HG03064 (cell line): ENCODE data around the gene RBFOX1.

Source experiments
- ATAC-seq: cut with Tn5 transposase; IDR thresholded peaks from one replicate; pipeline ENCODE4 v1.9.1; 2021; ENCODE audit warnings: low read depth; ENCODE audit not compliant: unreplicated experiment

Gene RBFOX1

DNA sequence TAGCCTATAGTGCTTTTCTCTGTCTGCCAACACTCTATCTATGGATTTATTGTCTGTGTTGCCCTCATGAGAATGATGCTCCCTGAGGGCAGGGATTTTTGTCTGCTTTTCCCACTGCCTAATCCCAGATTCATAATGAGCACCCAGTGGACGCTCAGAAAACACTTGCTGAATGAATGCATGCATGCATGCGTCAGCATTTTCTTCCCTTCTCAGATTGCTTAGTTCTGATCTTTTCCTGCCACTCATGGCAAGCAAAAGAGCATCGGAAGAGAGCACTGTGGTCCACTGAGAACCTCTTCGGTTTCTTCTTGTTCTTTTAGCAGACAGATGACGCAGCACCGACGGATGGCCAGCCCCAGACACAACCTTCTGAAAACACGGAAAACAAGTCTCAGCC lies 246.8 kb downstream of the RBFOX1 start:
- no peak for ATAC-seq

DNA sequence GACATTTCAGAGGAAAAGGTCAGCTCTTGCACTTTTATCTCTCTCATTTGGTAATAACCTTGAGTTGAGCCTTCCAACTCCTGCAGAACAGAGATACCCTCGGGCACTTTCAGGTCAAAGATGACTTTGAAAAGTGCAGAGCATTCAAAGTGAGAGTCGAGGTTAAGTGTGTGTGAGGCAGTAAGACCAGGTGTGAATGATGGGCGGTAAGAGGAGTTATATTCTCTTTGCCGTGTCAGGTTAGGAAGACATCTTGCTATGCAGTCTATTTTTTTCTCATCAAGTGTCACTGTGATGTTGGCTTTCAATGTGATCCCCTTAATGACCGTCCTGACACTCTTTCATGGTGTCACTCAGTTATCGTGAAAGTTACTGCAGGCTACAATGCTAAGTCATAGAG lies 248.5 kb downstream of the RBFOX1 start:
- ATAC-seq, result no peak

DNA sequence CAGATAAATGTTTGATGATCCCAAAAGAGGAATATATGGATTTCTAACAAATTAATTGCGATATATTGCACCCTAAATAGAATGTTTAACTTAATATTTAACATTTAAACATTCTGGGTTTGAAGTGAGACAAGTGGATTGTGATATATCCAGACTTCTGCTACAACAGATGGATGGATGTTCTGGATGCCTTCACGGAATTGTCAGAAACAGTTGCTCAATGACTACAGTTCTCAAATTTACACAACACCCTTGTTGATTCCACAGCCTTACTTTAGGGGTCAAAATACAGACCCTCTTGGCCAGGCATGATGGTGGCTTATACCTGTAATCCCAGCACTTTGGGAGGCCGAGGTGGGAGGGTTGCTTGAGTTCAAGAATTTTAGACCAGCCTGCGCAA lies 250.8 kb downstream of the RBFOX1 start:
- no peak for ATAC-seq

DNA sequence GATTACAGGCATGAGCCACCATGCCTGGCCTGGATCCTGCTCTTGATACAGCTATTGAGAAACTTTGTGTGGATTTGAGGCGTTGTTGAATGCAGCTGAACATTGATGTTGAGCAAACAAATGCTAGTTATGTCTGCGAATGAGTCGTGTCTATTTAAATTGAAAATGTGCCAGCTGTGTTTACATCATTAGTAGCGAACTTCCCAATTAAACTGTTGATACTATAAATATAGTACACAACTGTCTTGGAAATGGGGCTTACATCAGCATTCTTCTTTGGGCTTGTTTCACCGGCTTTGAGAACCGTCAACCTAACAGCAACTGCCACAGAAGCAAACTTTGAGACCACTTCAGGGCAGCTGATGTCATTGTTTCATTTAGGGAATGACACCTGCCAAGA lies 251.9 kb downstream of the RBFOX1 start:
- ATAC-seq, result no peak

DNA sequence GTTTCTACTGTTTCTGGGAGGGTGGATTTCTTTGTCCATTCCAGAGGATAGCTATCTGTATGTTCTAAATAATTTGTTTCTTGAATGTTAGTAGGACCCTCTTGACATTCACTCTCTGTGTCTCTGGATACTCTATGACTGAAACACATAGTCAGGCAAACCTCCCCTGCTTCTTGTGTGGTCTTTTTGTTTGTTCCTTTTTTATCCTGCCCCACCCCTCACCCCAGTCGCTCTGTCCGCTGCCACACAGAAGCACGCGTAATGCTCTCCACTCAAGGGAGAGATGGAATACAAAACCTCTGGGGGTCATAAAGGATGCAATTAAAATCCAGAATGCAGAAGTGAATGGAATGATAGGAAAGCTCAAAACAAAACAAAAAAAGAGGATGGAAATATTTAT lies 253.1 kb downstream of the RBFOX1 start:
- no peak for ATAC-seq

DNA sequence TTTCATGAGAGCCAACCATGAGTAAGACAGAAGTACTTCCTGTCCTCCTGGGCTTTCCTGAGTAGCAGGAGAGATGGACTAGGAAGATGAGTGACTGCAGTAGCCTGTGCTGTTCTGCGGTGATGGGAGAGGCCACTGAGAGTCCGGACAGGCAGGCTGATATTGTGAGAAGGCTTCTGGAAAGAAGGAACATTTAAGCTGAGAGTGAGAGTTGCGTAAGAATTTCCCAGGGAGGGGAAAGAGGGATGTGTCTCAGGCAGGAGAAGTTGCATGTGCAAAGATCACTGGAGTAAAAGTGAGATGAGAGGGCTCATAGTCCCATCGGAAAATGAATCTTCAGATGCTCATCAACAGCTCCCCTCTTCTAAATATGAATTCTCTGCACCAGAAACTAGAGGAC lies 258.3 kb downstream of the RBFOX1 start:
- no peak for ATAC-seq

DNA sequence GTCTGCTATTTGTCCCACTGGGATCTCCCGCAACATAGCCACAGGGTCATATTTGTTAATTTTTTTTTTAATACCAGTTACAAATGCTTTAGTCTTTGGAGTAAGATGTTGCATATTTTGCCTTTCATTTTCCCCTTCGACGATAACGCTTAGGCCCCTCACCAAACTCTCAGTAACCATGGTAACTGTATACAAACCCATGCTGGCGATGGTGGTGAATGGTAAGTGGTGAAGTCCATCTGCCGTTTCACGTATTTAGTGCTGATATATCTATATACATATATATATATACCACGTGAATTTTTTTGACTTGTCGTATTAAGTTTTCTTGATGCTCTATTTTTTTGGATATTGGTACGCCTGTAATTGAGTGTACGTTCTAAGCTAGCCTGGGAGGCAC lies 263.7 kb downstream of the RBFOX1 start:
- no peak for ATAC-seq

DNA sequence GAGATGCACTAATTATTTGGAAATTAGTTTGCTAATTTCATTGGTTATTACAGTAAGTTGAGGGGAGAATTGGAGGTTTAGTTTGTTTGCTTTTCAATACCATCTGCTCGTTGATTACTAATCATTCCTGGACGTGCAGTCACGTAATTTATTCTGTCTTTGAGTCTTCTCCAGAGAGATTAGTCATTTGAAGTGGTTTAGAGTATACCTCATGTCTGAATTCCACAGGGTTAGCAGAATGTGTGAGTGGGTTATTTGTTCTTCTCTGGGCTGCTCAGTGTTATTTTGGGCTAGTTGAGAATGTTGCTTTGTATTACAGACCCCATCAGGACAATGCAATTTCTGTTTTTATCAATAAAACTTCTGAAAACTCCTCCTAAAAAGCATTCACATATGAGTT lies 265.0 kb downstream of the RBFOX1 start:
- ATAC-seq, result no peak

DNA sequence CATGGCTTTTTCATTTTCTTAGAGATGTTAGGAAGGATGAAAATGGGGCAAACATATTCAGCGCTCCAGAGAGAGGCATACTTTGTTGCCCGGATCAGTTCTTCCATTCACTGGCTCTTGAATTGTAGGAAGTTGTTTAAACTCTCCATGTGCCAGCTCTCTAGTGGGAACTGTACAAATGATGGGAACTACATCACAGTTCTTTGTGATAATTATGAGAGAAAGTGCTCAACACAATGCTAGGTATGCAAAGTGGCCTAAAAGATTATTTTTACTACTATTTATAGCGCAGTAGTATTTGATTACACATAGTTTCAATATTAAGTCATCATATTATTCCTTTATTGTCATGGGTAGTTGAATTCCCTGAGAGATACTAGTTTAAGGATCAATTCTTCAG lies 268.5 kb downstream of the RBFOX1 start:
- no peak for ATAC-seq

DNA sequence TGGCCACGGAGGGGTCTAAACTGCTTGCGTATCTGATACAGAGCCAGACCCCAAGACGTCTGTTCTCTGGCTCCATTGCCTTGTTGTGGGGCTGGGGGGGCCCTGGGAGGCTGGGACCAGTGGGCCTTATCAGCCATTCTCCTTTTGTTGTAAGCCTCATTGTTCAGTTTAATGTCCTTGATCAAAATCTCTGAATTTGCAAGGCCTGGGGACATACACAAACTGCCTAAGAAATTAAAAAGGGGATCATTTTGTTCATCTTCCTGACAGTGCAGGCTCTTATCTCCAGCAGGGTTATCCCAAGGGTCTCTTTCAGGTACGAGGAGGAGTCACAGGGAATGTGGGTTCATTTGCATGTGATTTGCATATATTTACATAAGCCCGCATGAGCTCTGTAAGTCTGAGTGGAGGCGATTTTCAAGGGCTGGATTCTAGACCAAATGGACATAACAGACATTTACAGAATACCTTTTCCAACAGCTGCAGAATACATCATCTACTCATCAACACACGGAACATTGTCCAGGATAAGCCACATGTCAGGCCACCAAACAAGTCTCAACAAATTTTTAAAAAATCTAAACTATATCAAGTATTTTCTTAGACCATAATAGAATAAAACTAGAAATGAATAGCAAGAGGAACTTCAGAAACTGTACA lies 269.8 kb downstream of the RBFOX1 start:
- ATAC-seq, result no peak

DNA sequence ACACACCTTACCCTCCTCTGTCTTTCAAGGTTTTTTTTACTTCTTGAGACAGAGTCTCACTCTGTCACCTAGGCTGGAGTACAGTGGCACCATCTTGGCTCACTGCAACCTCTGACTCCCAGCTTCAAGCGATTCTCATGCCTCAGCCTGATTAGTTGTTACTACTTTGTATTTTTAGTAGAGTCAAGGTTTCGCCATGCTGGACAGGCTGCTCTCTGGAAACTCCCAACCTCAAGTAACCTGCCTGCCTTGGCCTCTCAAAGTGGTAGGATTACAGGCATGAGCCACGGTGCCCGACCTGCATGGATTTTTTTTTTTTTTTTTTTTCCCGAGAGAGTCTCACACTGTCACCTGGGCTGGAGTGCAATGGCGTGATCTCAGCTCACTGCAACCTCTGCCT lies 273.2 kb downstream of the RBFOX1 start:
- ATAC-seq, result no peak

DNA sequence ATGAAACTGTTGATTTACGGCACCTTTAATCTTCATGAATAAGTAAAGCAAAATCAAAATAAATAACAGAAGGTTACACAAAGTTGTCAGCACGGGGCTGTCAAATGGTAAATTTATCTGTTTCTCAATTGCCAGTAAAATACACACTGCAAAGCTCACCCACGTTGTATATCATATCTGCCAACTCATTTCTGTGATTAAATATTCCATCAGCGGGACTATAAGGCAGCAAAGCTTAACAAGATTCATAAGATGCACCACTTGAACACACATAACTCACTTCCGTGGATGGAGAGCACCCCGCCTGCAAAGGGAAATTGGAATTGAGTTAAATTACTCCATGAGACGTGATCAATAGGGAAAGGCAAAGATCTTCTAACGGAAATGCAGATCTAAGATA lies 280.0 kb downstream of the RBFOX1 start:
- ATAC-seq, result no peak

DNA sequence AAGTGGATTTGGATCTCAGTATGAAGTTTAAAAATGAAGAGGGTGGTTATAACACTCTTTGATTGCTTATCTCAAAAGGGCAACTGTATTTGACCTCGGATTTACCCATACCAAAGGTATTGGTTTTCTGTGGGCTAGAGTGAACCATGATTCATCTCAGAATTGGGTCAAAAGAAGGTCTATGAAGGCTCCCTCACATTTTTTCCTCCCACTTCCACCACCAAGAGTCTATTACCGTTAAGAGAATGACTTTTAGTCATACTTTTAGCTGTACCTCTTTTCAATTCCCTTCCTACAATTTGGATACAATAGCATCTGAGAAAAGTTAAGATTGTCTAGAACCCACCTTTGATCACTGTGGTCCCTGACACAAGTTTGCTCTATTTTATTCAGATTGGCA lies 280.9 kb downstream of the RBFOX1 start:
- no peak for ATAC-seq

DNA sequence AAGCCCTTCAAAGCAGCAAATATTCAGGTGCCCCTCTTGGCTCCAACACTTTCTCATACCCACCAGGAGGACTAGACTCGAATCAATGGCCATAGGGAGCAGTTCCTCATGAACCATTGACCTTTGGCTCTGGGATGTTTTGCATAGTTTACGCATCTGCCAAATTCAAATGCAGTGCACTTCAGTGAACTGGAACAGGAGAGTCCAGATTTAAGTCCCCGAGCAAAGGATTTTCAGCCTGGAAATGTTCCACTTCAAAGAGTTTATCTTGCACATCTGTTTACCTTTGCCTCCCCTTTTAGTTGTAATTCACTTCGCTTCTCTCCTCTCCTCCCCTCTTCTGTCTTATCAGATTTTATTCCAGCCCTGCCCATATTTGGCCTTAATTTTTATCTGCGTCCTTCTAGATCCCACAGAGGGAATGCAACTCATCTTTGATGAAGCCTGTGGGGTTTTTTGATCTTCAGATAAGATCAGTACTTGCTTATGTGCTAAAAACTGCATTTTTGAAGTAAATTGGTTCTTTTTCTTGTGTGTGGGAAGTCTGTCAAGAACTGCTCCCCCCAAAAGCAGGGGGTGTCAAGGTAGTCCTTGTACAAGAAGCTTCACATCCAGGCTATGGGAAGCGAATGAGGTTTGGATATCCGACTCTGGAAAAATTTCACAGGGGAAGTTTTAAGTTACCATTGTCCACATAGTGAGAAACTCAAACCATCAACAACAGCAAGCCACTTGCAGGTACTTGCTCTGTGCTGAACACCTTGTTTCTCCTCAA lies 281.6 kb downstream of the RBFOX1 start:
- ATAC-seq, result no peak

DNA sequence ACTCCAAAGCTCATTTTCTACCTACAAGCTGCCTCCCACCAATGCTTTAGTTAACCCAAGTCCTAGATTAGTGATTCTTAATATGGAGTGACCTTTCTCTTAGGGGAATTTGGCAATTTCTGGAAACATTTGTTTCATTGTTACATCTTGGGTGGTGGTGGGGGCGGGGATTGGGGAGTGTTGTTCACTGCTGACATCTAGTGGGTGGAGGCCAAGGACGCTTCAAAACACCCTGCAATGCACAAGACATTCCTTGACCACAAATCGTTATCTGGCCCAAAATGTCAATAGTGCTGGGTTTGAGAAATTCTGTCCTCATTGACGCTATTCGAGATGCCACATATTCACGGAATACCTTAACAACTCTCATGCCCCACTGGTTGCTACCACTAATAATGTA lies 282.9 kb downstream of the RBFOX1 start:
- no peak for ATAC-seq

DNA sequence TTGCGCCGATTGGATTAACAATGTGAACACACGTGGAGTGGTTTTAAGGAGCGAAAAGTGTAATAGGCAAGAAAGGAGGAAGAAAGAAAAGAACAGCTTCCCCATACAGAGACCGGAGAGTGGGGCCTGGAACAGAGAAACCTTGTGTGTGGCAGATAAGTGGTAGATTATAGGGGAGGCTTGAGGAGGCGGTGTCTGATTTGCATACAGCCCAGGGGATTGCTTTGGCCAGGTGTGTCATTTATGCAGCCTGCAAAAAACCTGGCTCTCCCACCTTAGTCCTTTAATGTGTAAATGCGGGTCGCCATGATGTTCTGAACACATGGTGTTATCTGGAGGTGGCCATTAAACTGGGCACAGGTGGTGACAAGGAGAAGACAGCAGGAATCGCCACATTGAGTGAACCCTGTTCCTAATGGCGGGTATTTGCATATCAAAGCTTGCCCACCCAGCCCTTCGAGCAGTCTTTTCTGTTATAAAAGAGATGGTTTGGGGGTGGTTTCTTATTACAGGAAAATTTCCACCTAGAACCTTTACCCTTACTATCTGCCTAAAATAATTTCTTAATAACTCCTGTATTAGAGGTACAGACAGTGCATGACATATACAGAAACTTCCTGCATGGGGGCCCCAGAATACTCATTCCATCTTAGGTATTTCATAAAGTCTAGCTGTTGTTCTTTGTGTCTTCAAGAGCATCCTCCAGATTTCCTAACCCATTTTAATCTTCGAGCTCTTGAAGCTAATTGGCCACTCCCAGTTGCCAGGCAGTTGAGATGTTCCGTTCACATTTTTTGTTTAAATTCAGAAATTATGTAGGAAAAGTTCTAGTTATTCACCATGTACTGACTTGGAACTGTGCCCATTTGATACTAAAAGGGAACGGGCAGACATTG lies 292.5 kb downstream of the RBFOX1 start:
- no peak for ATAC-seq

DNA sequence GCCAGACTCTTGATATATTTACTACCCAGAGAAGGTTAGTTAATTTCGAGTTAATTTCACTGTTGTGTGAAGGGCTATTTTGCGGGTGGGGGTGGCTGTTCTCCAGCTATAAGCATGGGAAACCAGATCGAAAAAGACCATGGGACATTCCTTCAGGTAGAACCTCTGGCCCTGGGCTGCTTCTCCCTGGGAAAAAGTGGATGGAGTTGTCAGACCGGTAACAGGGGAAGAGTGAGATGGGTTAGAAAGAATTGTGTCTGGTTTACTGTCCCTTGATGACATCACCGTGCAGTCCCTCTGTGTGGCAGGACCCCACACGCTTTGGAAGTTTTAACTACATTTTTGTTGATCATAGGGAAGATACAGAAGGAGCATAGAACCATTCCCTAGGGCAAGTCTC lies 296.3 kb downstream of the RBFOX1 start:
- no peak for ATAC-seq

DNA sequence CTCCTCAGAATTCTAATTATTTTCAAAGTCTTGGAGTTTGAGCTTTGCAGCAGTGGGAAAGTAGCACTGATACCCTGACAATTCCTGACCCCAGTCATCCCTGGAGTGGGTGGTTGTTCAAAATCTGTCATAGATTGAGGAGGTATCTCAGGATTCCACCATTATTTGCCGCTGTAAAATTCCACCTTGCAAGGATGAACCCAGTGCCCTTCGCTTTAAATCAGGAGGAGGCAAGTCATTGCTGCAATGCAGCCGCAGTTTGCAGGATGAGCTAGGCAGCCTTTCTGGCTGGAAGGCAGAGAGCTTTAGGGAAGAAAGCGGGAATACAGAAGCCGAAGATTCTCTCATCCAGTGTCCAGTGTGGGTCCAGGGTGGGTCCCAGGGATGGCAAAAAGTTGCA lies 296.9 kb downstream of the RBFOX1 start:
- no peak for ATAC-seq

DNA sequence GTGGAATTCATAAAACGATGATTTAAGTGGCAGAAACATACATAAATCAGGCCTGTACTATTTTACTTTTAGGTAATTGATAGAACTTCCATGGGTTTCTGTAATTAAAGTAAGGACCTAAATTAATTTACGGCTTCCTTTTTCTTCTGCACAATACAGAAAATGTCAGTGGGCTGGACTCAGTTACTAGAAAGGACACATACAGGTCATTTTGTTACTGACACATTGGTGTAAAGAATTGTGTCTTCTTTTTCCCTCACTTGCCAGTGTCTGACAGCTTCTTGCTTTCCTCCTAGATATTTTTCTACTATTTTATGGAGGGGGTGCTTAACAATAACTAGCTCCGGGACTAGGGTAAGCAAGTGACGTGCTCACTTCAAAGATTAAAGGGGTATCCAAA lies 304.8 kb downstream of the RBFOX1 start:
- no peak for ATAC-seq

DNA sequence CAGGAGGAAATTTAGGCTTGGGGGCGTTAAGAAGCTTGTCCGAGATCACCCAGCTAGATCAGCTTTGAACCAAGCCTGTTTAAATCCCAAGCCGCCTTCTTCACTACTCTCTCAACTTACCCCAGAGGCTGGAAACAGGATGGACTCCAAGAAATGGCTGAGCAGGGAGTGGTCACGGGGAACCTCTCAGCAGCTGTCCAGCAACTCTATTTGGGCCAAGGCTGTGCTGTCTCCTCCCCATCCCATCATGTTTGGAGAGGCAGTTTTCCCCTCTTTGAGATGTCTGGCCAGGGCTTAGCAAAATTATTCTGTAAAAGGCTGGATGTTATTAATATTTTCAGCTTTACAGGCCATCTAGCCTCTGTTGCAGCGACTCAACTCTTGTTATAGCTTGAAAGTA lies 305.7 kb downstream of the RBFOX1 start:
- no peak for ATAC-seq

DNA sequence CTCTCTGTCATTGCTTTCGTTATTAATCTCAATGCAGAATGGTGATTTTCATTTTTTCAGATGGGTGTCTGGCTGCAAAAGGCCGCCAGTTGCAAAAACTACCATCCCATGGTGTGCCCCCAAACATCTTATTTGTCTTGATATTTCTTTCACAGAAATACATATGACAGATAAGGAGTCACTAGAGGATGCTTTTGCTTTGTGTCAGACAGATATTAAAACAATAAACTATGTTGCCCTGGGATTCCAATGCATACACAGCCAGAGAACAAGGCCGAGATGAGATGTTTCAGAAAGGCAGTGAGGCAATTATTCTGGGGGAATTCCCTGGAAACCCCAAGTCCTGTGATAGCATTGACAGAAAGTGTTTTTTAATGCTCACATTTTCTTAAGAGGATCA lies 307.7 kb downstream of the RBFOX1 start:
- no peak for ATAC-seq
